ENCODE measurements around the gene RASL11A. TPM values are rescaled to one million over a fixed set of nuclear protein-coding genes. Genes with fewer than 3 reads are reported as not detected.
A peak's percentile ranks its signal among the peaks of the same experiment; 100 is the strongest.

The RASL11A gene
- total and polyA plus RNA-seq, 12 donors, result 1.8 to 68.7 (median 4.9) TPM

- DNase-seq (no peak), ATAC-seq (no peak)
- 84 to 85% methylated on average over 3 of the region's 3 CpGs for WGBS, 2 donors
- intact Hi-C loops (cut with DNase I), result loop anchor here in 2 of 10 donors (10.0 kb wide), 2 partner anchors 82 to 272 kb away; partner anchors contain the start of gene USP12 (in 1 of the 2)
- no peak overlapping the region for H3K4me3 ChIP-seq
- peaks cover 6 to 76% (median 29%) of the 10 kb centered on the region in 9 donors for H3K4me1 ChIP-seq
- no peak for TF ChIP-seq CTCF (IDR thresholded peaks at IDR 0.05)
- peaks cover 0 to 86% (median 26%) of the 10 kb centered on the region in 9 donors for H3K36me3 ChIP-seq
- H3K9me3 ChIP-seq, result no peaks in the 10 kb centered on the region
- no peak overlapping the region for H3K27ac ChIP-seq
- no peaks in the 10 kb centered on the region for H3K27me3 ChIP-seq
These were observed 13.4 kb upstream of the RASL11A start for GRCh38 chr13:27257233-27257568.

GRCh38 chr13:27257648-27258253, 12.9 kb upstream of the RASL11A start:
- 88 to 89% methylated on average over 11 of the region's 11 CpGs for WGBS, 2 donors
- ATAC-seq (no peak), DNase-seq (no peak)
- Histone ChIP-seq H3K27ac (no peak overlapping the region), H3K27me3 (no peaks in the 10 kb centered on the region), H3K4me3 (no peak overlapping the region), H3K36me3 (peaks cover 0 to 88% (median 26%) of the 10 kb centered on the region in 9 donors), H3K4me1 (peaks cover 4 to 76% (median 25%) of the 10 kb centered on the region in 9 donors), H3K9me3 (no peaks in the 10 kb centered on the region)
- intact Hi-C loops (cut with DNase I), result loop anchor here in 2 of 10 donors (10.0 kb wide), 2 partner anchors 83 to 273 kb away; partner anchors contain the start of gene USP12 (in 1 of the 2)
- no peak for TF ChIP-seq CTCF (IDR thresholded peaks at IDR 0.05)

- H3K27ac ChIP-seq, result peak overlapping the region in 1 of 10 donors; percentile 46
- no peak for TF ChIP-seq CTCF (IDR thresholded peaks at IDR 0.05)
- 86 to 93% methylated on average over 5 of the region's 5 CpGs for WGBS, 2 donors
- no peaks in the 10 kb centered on the region for H3K9me3 ChIP-seq
- ATAC-seq (no peak), DNase-seq (no peak)
- H3K4me3 ChIP-seq, result no peak overlapping the region
- intact Hi-C loops (cut with DNase I), result loop anchor here in 2 of 10 donors (10.0 kb wide), 2 partner anchors 84 to 274 kb away; partner anchors contain the start of gene USP12 (in 1 of the 2)
- H3K36me3 ChIP-seq, result peaks cover 0 to 85% (median 26%) of the 10 kb centered on the region in 9 donors
- H3K27me3 ChIP-seq, result no peaks in the 10 kb centered on the region
- H3K4me1 ChIP-seq, result peaks cover 3 to 67% (median 19%) of the 10 kb centered on the region in 9 donors
These were observed 11.8 kb upstream of the RASL11A start for GRCh38 chr13:27258637-27259386.

- no peaks in the 10 kb centered on the region for H3K9me3 ChIP-seq
- 63 to 64% methylated on average over 2 of the region's 2 CpGs for WGBS, 2 donors
- no peak for TF ChIP-seq CTCF (IDR thresholded peaks at IDR 0.05)
- H3K4me3 ChIP-seq, result no peak overlapping the region
- H3K27me3 ChIP-seq, result no peaks in the 10 kb centered on the region
- peaks cover 0 to 75% (median 26%) of the 10 kb centered on the region in 9 donors for H3K36me3 ChIP-seq
- intact Hi-C loops (cut with DNase I), result loop anchor here in 2 of 10 donors (10.0 kb wide), 2 partner anchors 85 to 275 kb away; partner anchors contain the start of gene USP12 (in 1 of the 2)
- peaks cover 0 to 59% (median 15%) of the 10 kb centered on the region in 9 donors for H3K4me1 ChIP-seq
- peak overlapping the region in 3 of 10 donors; percentile 8 to 46 (median 28) for H3K27ac ChIP-seq
- ATAC-seq (peak in 2 of 8 donors; percentile 18 to 24), DNase-seq (no peak)
These were observed 10.8 kb upstream of the RASL11A start for GRCh38 chr13:27259831-27260230.

Data from heart right ventricle (tissue), 16 donors.